Mucosa of gallbladder (tissue), 1 donor: ENCODE measurements around the gene ILDR2. TPM values are rescaled to one million over a fixed set of nuclear protein-coding genes. Genes with fewer than 3 reads are reported as not detected.

Experiments
- DNase-seq: peaks from one replicate; pipeline ENCODE4 v3.0.0-alpha.2; 2020; ENCODE audit warnings: low spot score
- total RNA-seq: library from RNA; stranded (reverse); gene quantifications from one replicate; pipeline ENCODE4 v1.2.1, GENCODE V29; 2021
- donor health status: DM: no; HTN: no; CAD: no.

ILDR2 gene
- total RNA-seq, result 2.0 TPM

- peak; percentile 18 for DNase-seq
Measured at GRCh38 chr1:166975361-166976129, at the start of gene ILDR2. ILDR2 (minus strand) TSS chr1:166975540; CDS start chr1:166975268, 272 bp downstream.

- no peak for DNase-seq
Measured at GRCh38 chr1:167022384-167022783, 47.0 kb upstream of the ILDR2 start.

GRCh38 chr1:167016100-167016750 lies 40.9 kb upstream of the ILDR2 start:
- no peak for DNase-seq

GRCh38 chr1:167013108-167013929 lies 38.0 kb upstream of the ILDR2 start:
- DNase-seq, result no peak

GRCh38 chr1:167012570-167012969 lies 37.2 kb upstream of the ILDR2 start:
- DNase-seq, result no peak

- no peak for DNase-seq
Measured at GRCh38 chr1:167011560-167012191, 36.3 kb upstream of the ILDR2 start.

- no peak for DNase-seq
Measured at GRCh38 chr1:167003711-167004110, 28.4 kb upstream of the ILDR2 start.

GRCh38 chr1:167002354-167002753 lies 27.0 kb upstream of the ILDR2 start:
- DNase-seq, result no peak

- no peak for DNase-seq
Measured at GRCh38 chr1:167000546-167000945, 25.2 kb upstream of the ILDR2 start.

GRCh38 chr1:166999500-167000055 lies 24.2 kb upstream of the ILDR2 start:
- no peak for DNase-seq

GRCh38 chr1:166999075-166999474 lies 23.7 kb upstream of the ILDR2 start:
- no peak for DNase-seq

GRCh38 chr1:166988974-166989515 lies 13.7 kb upstream of the ILDR2 start, which contains the start of gene MAEL:
MAEL (plus strand) TSS chr1:166989280; CDS start chr1:166989353, 73 bp downstream.
- DNase-seq, result no peak

GRCh38 chr1:166981589-166981988 lies 6.2 kb upstream of the ILDR2 start:
- DNase-seq, result no peak

GRCh38 chr1:166980818-166981217 lies 5.5 kb upstream of the ILDR2 start:
- DNase-seq, result no peak

- DNase-seq, result no peak
Measured at GRCh38 chr1:166980383-166980782, 5.0 kb upstream of the ILDR2 start.

GRCh38 chr1:166978821-166979220 lies 3.5 kb upstream of the ILDR2 start:
- DNase-seq, result no peak

- no peak for DNase-seq
Measured at GRCh38 chr1:166977951-166978350, 2.6 kb upstream of the ILDR2 start.

GRCh38 chr1:166974647-166975345 lies 544 bp downstream of the ILDR2 start:
- no peak for DNase-seq

- DNase-seq, result no peak
Measured at GRCh38 chr1:166972826-166973225, 2.5 kb downstream of the ILDR2 start.

GRCh38 chr1:166972193-166972592 lies 3.1 kb downstream of the ILDR2 start:
- no peak for DNase-seq

- DNase-seq, result no peak
Measured at GRCh38 chr1:166971252-166971651, 4.1 kb downstream of the ILDR2 start.
